A549 (cell line): ENCODE measurements around the gene OR2A1.
"Not testable (repeated sequence)": the region's sequence is repeated elsewhere in the genome, so short reads cannot be mapped to it uniquely, and the experiment has no call there.

Source experiments
- CTCF ChIP-seq: fragments of >200 bp; sonication (Bioruptor Twin); formaldehyde crosslinking; IDR thresholded peaks from 3 replicates; pipeline ENCODE4 v1.5.1; 2016
- ELK1 ChIP-seq: fragments of 150-350 bp; IDR thresholded peaks from 2 replicates; pipeline ENCODE4 v1.6.1; 2014; ENCODE audit warnings: low read depth, mild to moderate bottlenecking, low read length
- GATA3 ChIP-seq: IDR thresholded peaks from 2 replicates; pipeline ENCODE4 v1.6.1; 2012; ENCODE audit warnings: borderline replicate concordance
- HOXB13 ChIP-seq: fragments of 250-450 bp; sonication (Bioruptor Pico); IDR thresholded peaks from 2 replicates; pipeline ENCODE4 v1.5.0; 2020; ENCODE audit warnings: low read depth, mild to moderate bottlenecking, moderate library complexity
- HOXB5 ChIP-seq: fragments of 250-450 bp; sonication (Bioruptor Pico); IDR thresholded peaks from 2 replicates; pipeline ENCODE4 v1.5.0; 2020; ENCODE audit warnings: mild to moderate bottlenecking, moderate library complexity
- KDM1A ChIP-seq: fragments of 200-600 bp; sonication (generic); IDR thresholded peaks from 2 replicates; pipeline ENCODE4 v1.6.1; 2016; ENCODE audit warnings: low read depth, mild to moderate bottlenecking
- MAX ChIP-seq: IDR thresholded peaks from 2 replicates; pipeline ENCODE4 v1.6.1; 2012
- NFE2L2 ChIP-seq: fragments of 150-350 bp; conservative IDR thresholded peaks from 2 replicates; pipeline ENCODE4 v1.6.1; 2014; ENCODE audit warnings: low read length
- SMC3 ChIP-seq: fragments of >200 bp; sonication (Bioruptor Twin); formaldehyde crosslinking; IDR thresholded peaks from 3 replicates; pipeline ENCODE4 v1.6.1; 2018; ENCODE audit warnings: inconsistent platforms

GRCh38 chr7:144282490-144282889 is 29.7 kb upstream of the OR2A1 start:
- TF ChIP-seq CTCF; KDM1A; SMC3; MAX; NFE2L2; ELK1; HOXB13; GATA3; HOXB5 (CRISPR knock-in tag): not testable (repeated sequence)
